HG03565 (cell line): Measurements from ENCODE around the gene AMDHD1.

Experiments used
- ATAC-seq: cut with Tn5 transposase; IDR thresholded peaks from one replicate; pipeline ENCODE4 v1.9.1; 2021; ENCODE audit warnings: mild to moderate bottlenecking, moderate library complexity; ENCODE audit not compliant: unreplicated experiment

The AMDHD1 gene, protein sequence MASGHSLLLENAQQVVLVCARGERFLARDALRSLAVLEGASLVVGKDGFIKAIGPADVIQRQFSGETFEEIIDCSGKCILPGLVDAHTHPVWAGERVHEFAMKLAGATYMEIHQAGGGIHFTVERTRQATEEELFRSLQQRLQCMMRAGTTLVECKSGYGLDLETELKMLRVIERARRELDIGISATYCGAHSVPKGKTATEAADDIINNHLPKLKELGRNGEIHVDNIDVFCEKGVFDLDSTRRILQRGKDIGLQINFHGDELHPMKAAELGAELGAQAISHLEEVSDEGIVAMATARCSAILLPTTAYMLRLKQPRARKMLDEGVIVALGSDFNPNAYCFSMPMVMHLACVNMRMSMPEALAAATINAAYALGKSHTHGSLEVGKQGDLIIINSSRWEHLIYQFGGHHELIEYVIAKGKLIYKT

DNA sequence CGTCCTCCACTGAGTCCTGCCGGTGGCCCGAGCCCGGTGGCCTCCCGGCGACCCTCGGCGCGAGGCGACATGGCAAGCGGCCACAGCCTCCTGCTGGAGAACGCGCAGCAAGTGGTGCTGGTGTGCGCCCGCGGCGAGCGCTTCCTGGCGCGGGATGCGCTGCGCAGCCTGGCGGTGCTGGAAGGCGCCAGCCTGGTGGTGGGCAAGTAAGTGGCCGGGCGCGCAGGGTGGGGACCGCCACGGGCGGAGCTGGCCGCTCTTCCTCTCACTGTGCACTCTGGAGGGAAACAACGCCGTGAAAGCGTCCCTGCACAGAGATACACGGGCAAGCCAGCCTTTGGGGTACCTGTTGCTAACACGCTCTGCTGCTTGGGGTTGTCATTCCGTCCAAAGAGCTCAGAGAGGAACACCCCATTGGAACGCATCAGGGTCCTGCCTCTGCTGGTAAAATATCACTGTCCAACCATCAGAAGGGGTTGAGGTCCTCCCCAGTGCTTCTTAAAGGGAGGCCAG lies at the start of gene AMDHD1:
Gene AMDHD1, plus strand, starts transcription at position 2 of the 513 bp plus-strand sequence. Its CDS starts 68 bp downstream, at position 70.
- peak; percentile 35 for ATAC-seq

DNA sequence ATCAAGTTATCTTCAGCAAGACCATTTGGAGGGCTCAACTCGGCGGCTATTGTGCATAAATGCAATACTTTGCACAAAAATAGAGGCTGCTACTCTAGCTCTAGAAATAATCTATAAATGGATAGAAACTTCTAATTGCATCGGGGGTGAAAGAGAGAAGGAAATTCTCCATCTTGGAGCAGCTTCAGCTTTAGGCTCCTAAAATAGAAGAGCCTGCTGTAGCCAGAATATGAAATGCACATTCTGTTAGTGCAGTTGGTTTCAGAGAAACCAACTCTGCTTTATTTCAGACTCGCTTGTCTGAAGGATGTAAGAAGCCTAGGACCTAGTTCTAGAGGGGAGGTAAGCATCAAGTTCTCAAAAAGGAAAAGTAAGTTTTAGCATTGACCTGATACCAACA lies 46.3 kb upstream of the AMDHD1 start:
- ATAC-seq = no peak

GRCh38 chr12:95898081-95898480 lies 45.0 kb upstream of the AMDHD1 start:
- no peak for ATAC-seq

DNA sequence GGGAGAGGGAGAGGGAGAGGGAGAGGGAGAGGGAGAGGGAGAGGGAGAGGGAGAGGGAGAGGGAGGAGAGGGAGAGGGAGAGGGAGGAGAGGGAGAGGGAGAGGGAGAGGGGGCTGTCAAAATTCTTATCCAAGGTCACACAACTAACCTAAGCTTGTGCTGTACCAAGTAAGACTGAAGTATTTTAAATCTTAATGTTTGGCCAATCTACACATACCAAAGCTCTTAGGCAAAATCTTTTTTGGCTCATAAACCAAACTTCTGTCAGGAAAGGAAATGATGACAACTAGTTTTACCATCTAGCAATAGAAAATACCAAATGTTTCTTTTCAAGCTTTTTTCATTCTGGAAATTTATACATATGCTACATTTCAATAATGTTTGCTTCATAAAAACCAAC lies 34.6 kb upstream of the AMDHD1 start:
- ATAC-seq = no peak

- ATAC-seq = no peak
Measured at GRCh38 chr12:95909871-95910270, 33.3 kb upstream of the AMDHD1 start.

- peak; percentile 95 for ATAC-seq
Measured at GRCh38 chr12:95918194-95918993, 24.7 kb upstream of the AMDHD1 start.

DNA sequence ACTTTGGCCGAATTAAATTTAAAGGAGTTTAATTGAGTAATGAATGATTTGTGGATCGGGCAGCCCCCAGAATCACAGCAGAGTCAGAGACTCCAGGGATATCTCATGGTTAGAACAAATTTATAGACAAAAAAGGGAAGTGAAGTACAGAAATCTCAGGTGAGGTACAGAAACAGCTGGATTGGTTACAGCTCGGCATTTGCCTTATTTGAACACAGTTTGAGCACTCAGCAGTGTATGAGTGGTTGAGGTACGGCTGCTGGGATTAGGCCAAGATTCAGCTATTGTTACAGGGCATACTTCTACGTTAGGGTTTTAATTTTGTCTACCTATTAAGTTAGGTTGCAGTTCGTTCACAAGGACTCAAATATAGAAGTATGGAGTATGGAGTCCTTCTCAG lies 24.0 kb upstream of the AMDHD1 start:
- ATAC-seq = no peak

DNA sequence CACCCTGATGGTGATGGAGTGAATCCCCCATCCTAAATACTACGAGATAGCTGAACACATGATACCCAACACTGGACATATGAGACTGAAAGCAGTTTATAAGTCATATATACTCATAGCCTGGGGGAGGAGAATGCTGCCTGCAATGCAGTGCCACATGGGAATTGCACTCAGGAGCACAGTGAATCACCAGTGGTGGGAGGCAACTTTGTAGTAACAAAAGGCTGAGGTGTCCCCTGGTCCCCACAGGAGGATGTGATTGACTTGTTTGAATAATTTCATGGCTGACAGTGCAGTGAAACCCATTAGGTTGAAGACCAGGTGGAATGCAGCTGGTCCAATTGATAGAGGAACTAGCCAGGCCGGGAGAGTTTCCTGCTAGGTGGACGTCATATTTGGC lies 20.9 kb upstream of the AMDHD1 start:
- ATAC-seq = no peak

- ATAC-seq = no peak
Measured at GRCh38 chr12:95940514-95940913, 2.6 kb upstream of the AMDHD1 start.

- ATAC-seq = no peak
Measured at GRCh38 chr12:95942101-95942523, 1.0 kb upstream of the AMDHD1 start.

DNA sequence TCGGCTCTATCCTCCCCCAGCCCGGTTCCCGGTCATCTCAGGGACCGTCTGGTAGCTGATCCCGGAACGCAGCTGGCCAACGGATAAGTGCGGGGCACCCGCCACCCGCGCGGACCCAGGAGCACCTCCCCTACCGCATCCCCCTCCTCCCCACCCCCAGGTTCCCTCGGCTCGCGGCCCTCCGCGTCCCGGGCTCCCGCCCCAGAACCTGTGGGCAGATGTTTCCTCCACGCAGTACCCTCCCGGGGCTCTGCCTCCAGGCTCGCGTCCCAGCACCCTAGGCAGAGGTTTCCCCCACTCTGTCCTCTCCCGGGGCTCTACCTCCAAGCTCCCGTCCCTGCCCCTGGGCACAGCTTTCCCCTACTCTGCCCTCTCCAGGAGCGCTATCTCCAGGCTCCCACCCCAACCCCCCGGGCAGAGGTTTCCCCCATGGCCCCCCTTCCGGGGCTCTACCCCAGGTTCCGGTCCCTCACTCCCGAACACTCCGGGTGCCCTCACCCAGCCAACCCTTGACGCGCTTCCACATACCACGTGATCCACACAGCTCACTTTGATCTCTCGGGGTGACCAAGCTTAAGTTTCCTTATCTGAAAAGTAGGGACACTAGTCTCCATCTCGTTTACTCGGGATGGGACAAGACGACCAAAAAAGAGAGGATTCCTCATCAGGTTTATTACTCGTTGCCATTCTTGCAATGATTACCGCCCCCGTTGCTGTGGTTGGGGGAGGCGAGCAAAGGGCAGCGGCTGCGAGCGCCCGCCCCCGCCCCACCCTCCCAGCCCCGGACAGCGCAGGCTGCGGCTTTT lies 404 bp upstream of the AMDHD1 start, which contains the start of gene CCDC38:
Gene CCDC38, minus strand, starts transcription at position 91 of the 806 bp plus-strand sequence. CDS start 6,105 bp downstream, outside the sequence.
- ATAC-seq = peak; percentile 96

DNA sequence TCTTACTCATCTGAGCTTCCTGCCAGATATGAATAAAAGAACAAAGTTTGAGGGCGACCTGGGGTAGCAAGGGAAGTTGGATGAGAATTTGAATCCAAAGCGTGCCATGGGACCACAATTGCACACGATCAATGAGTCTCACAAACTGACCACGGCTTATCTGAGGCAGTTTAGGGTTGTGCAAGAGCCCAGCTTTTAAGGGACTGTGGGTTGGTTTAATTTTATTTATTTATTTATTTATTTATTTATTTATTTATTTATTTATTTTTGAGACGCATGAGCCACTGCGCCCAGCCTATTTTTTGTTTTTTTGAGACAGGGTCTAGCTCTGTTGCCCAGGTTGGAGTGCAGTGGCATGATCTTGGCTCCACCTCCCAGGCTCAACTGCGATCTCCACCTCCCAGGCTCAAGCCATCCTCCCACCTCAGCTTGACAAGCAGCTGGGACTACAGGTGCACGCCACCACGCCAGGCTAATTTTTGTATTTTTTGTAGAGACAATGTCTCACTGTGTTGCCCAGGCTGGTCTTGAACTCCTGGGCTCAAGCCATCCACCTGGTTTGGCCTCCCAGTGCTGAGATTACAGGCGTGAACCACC lies 1.1 kb downstream of the AMDHD1 start:
- no peak for ATAC-seq

GRCh38 chr12:95949477-95950206 lies 6.5 kb downstream of the AMDHD1 start:
- ATAC-seq = no peak

GRCh38 chr12:95951515-95951914 lies 8.4 kb downstream of the AMDHD1 start:
- no peak for ATAC-seq

DNA sequence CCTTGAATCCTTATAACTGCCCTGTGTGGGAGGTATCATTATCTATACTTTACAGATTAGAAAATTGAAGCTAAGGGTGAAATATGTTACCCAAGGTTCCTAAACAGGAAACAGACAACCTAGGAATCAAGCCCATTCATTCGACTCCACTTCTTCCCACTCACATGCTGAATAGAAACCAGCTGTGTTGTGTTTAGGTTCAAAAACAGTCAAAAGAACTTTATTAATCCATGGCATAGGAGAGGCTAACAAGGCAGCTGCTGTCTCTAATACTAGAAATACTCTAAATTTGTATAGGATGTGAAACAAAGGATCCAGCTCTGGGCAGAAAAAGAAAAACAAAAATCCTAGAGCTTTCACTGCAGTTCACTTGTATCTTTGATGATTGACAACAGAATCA lies 9.9 kb downstream of the AMDHD1 start:
- ATAC-seq = no peak

DNA sequence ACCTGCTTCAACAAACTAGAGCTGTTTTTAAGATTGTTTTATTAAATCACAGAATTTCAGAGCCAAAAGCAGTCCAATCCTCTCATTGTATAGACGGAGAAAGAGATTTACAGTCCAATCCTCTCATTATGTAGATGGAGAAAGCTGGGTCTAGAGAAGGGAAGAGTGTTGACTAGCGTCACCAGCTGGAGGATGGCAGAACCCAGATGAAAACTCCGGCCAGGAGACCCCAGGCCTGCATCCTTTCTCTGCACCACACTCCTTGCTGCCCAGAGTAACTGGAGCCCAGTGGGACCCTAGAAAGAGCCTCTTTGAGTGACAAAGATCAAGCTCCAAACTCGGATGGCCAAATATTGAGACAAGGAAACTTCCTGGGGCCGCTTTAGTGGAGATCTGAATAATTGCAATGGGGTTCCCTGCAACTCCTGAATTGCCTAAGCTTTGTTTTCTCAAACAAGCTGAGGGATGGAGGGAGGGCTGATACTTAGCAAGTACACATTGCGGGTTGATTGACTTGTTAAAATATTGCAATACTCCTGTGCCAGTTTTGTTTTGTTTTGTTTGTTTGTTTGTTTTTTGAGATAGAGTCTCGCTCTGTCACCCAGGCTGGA lies 12.5 kb downstream of the AMDHD1 start:
- ATAC-seq = no peak

DNA sequence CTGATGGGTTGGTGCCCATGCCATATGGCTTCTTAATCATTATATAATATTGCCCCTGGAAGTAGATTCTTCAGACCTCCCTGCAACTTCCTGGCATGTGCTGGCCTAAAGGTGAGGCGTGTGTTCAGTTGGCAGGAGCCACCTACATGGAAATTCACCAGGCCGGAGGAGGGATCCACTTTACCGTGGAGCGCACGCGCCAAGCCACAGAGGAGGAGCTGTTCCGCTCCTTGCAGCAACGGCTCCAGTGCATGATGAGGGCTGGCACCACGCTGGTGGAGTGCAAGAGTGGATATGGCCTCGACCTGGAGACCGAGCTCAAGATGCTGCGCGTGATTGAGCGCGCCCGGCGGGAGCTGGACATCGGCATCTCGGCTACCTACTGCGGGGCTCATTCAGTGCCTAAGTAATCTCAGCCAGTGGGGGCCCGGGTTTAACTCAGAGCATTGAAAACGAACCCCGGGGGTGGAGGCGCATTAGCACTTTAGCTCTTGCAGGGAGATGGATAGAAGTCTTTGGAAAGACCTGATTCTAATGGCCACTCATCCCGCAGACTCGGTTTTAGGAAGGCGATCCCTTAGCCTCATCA lies 13.5 kb downstream of the AMDHD1 start:
- ATAC-seq = no peak

DNA sequence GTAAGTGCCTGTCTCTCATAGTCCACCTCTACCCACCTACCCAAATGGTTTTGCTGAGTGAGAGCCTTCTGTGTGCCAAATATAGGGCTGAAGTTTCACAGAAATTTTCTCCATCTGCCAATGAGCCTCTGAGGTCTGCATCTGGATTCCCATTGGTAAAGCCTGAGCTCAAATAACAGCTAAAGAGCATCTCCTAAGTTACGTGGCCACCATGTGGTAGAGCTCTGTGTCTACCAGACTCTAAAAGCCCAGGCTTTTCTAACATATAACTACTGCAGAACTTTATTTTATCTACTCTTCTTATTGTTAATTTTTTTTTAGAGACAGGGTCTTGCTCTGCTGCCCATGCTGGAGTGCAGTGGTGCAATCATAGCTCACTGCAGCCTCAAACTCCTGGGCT lies 16.0 kb downstream of the AMDHD1 start:
- ATAC-seq = no peak

- ATAC-seq = no peak
Measured at GRCh38 chr12:95960241-95960640, 17.1 kb downstream of the AMDHD1 start.
